A549 (cell line): ENCODE data around the gene GNAS-AS1. TPM values are rescaled to one million over a fixed set of nuclear protein-coding genes. Genes with fewer than 3 reads are reported as not detected.

Experiments used
- ATAC-seq, 2 experiments: fragments of 200-7000 bp in 1 of 2; fragments of >200 bp in 1 of 2; cut with Nextera tagmentation in 1 of 2; cut with Tn5 transposase in 1 of 2; 3 replicates each; pipeline versions ENCODE4 v1.8.0 to v1.9.1; 2018 to 2020; ENCODE audit warnings: mild to moderate bottlenecking in 1 of 2, moderate library complexity in 1 of 2
- CTCF ChIA-PET: fragments of 300-600 bp; sonication (Branson Sonifier 250); formaldehyde crosslinking; extraction: SDS; loops from one replicate; lab custom pipeline; 2021; ENCODE audit warnings: antibody characterized with exemption, inconsistent platforms; lab: Yijun Ruan, JAX
- POLR2A ChIA-PET: fragments of 350-600 bp; formaldehyde crosslinking; extraction: SDS; loops from one replicate; lab custom pipeline; 2021; ENCODE audit warnings: antibody characterized with exemption, inconsistent platforms; lab: Yijun Ruan, JAX
- DNase-seq, 2 experiments: peaks; one replicate each; pipeline versions ENCODE4 v3.0.0 to v3.0.0-alpha.2; 2011 to 2016; ENCODE audit warnings: low read depth in 1 of 2, low spot score in 1 of 2
- FAIRE-seq: peaks from 2 replicates; lab custom pipeline; 2011; peaks lifted over from hg19 to GRCh38; lab: Jason Lieb, UNC
- H3K27ac ChIP-seq, 2 experiments: fragments of >200 bp; sonication (Bioruptor Twin); formaldehyde crosslinking; 3 replicates each; pipeline ENCODE4 v1.5.1; 2016 to 2017
- H3K4me1 ChIP-seq: fragments of >200 bp; sonication (Bioruptor Twin); formaldehyde crosslinking; 3 replicates; pipeline ENCODE4 v1.6.1; 2016
- H3K4me2 ChIP-seq: fragments of >200 bp; sonication (Bioruptor Twin); formaldehyde crosslinking; 3 replicates; pipeline ENCODE4 v1.6.1; 2016
- H3K4me3 ChIP-seq: fragments of >200 bp; sonication (Bioruptor Twin); formaldehyde crosslinking; 3 replicates; pipeline ENCODE4 v1.5.1; 2016
- H3K9me3 ChIP-seq: fragments of >200 bp; sonication (Bioruptor Twin); formaldehyde crosslinking; 3 replicates; pipeline ENCODE4 v1.6.1; 2016
- ATOH8 ChIP-seq: fragments of 250-450 bp; sonication (Bioruptor Pico); IDR thresholded peaks from 2 replicates; pipeline ENCODE4 v1.5.0; 2020; ENCODE audit warnings: low read depth, mild to moderate bottlenecking, moderate library complexity
- BCL3 ChIP-seq: fragments of >200 bp; sonication (Bioruptor Twin); formaldehyde crosslinking; IDR thresholded peaks from 3 replicates; pipeline ENCODE4 v1.6.1; 2016
- BHLHE40 ChIP-seq: IDR thresholded peaks from 2 replicates; pipeline ENCODE4 v1.6.1; 2012; ENCODE audit warnings: low read depth, low read length, inconsistent platforms
- CBX2 ChIP-seq: fragments of 200-600 bp; sonication (generic); IDR thresholded peaks from 2 replicates; pipeline ENCODE4 v1.6.1; 2016; ENCODE audit warnings: low read depth, mild to moderate bottlenecking, borderline replicate concordance
- CBX8 ChIP-seq: fragments of 200-600 bp; sonication (generic); IDR thresholded peaks from 2 replicates; pipeline ENCODE4 v1.6.1; 2016
- CEBPB ChIP-seq, 2 experiments: fragments of >200 bp in 1 of 2; sonication (Bioruptor Twin) in 1 of 2; formaldehyde crosslinking in 1 of 2; IDR thresholded peaks; 2 replicates each; pipeline ENCODE4 v1.6.1; 2012 to 2016
- EHF ChIP-seq: fragments of 250-450 bp; sonication (Bioruptor Pico); IDR thresholded peaks from 2 replicates; pipeline ENCODE4 v1.5.0; 2020; ENCODE audit warnings: mild to moderate bottlenecking
- FOSB ChIP-seq: fragments of 250-450 bp; sonication (Bioruptor Pico); IDR thresholded peaks from 2 replicates; pipeline ENCODE4 v1.5.0; 2020; ENCODE audit warnings: mild to moderate bottlenecking, moderate library complexity
- FOSL2 ChIP-seq, 2 experiments: fragments of 450-650 bp in 1 of 2; fragments of >200 bp in 1 of 2; sonication (Bioruptor Twin) in 1 of 2; formaldehyde crosslinking; IDR thresholded peaks; 2 replicates each; pipeline versions ENCODE4 v1.5.0 to v1.6.1; 2016 to 2020; ENCODE audit warnings: mild to moderate bottlenecking in 1 of 2, moderate library complexity in 1 of 2
- HDAC2 ChIP-seq: fragments of 200-600 bp; sonication (generic); IDR thresholded peaks from 2 replicates; pipeline ENCODE4 v1.6.1; 2016
- HES2 ChIP-seq: fragments of >200 bp; sonication (Bioruptor Twin); formaldehyde crosslinking; IDR thresholded peaks from 2 replicates; pipeline ENCODE4 v1.6.1; 2016
- HOXB13 ChIP-seq: fragments of 250-450 bp; sonication (Bioruptor Pico); IDR thresholded peaks from 2 replicates; pipeline ENCODE4 v1.5.0; 2020; ENCODE audit warnings: low read depth, mild to moderate bottlenecking, moderate library complexity
- JUN ChIP-seq, 2 experiments: fragments of >200 bp; sonication (Bioruptor Twin); formaldehyde crosslinking; IDR thresholded peaks; 2 replicates in 1 of 2; 3 replicates in 1 of 2; pipeline ENCODE4 v1.6.1; 2016 to 2017
- JUNB ChIP-seq: fragments of >200 bp; sonication (Bioruptor Twin); formaldehyde crosslinking; IDR thresholded peaks from 2 replicates; pipeline ENCODE4 v1.6.1; 2016
- KDM1A ChIP-seq: fragments of 200-600 bp; sonication (generic); IDR thresholded peaks from 2 replicates; pipeline ENCODE4 v1.6.1; 2016; ENCODE audit warnings: low read depth, mild to moderate bottlenecking
- KDM5A ChIP-seq: fragments of 200-600 bp; sonication (generic); IDR thresholded peaks from 2 replicates; pipeline ENCODE4 v1.6.1; 2016; ENCODE audit warnings: antibody characterized with exemption, mild to moderate bottlenecking
- MAZ ChIP-seq: fragments of 150-350 bp; IDR thresholded peaks from 2 replicates; pipeline ENCODE4 v1.6.1; 2014; ENCODE audit warnings: antibody characterized with exemption, low read depth, low read length, borderline replicate concordance
- MYC ChIP-seq: IDR thresholded peaks from 2 replicates; pipeline ENCODE4 v1.6.1; 2012; ENCODE audit warnings: mild to moderate bottlenecking, inconsistent platforms, low read length, improper control_type of control experiment, borderline replicate concordance
- NR3C1 ChIP-seq: fragments of >200 bp; sonication (Bioruptor Twin); formaldehyde crosslinking; IDR thresholded peaks from 3 replicates; pipeline ENCODE4 v1.6.1; 2017
- RAD21 ChIP-seq, 2 experiments: fragments of >200 bp in 1 of 2; sonication (Bioruptor Twin) in 1 of 2; formaldehyde crosslinking in 1 of 2; IDR thresholded peaks in 1 of 2; conservative IDR thresholded peaks in 1 of 2; 2 replicates in 1 of 2; 3 replicates in 1 of 2; pipeline ENCODE4 v1.6.1; 2012 to 2018; ENCODE audit warnings: inconsistent platforms in 1 of 2
- RARB ChIP-seq: fragments of 250-450 bp; sonication (Bioruptor Pico); IDR thresholded peaks from 2 replicates; pipeline ENCODE4 v1.8.0; 2021; ENCODE audit warnings: mild to moderate bottlenecking, moderate library complexity
- RCOR1 ChIP-seq: fragments of 150-350 bp; IDR thresholded peaks from 2 replicates; pipeline ENCODE4 v1.6.1; 2014; ENCODE audit warnings: antibody characterized with exemption, low read length, low read depth
- SREBF2 ChIP-seq: fragments of 450-650 bp; IDR thresholded peaks from 2 replicates; pipeline ENCODE4 v1.6.1; 2014; ENCODE audit warnings: mild to moderate bottlenecking, moderate library complexity
- TP53 ChIP-seq: fragments of 250-450 bp; sonication (Bioruptor Pico); IDR thresholded peaks from 2 replicates; pipeline ENCODE4 v1.5.0; 2021; ENCODE audit warnings: mild to moderate bottlenecking, moderate library complexity
- ZFP36 ChIP-seq: fragments of 450-650 bp; IDR thresholded peaks from 2 replicates; pipeline ENCODE4 v1.6.1; 2014; ENCODE audit warnings: borderline replicate concordance; ENCODE audit not compliant: partially characterized antibody
- WGBS: methylation state at CpG from one replicate; pipeline ENCODE4 v1.1.6; 2017; ENCODE audit errors: missing lambda C conversion rate; 5-methylcytosine and 5-hydroxymethylcytosine counted together
- polyA plus RNA-seq, 4 experiments: library from polyadenylated mRNA; depleted of rRNA in 3 of 4; stranded (reverse); fragments of >200 nt; fragmentation: RNase III in 1 of 4; extraction: RNeasy Plus Mini Kit Qiagen cat#74134 plus additional on column Dnase treatment in 1 of 4; gene quantifications; 2 replicates in 3 of 4; 3 replicates in 1 of 4; pipeline ENCODE4 v1.2.3, GENCODE V29; 2011 to 2017

Gene GNAS-AS1
- polyA plus RNA-seq, 2 of the 4 experiments (the other 2 are of a cell fraction), result not detected

- ChIA-PET CTCF (interaction anchor here (1.6 to 6.2 kb wide), 3 partner anchors 14 to 571 kb away, joined by 3 to 41 read pairs (median 7); no protein-coding TSS in a partner anchor), POLR2A (no interaction called here)
- 24% methylated on average over 3 of the region's 3 CpGs for WGBS
- no peak for DNase-seq
- no peak overlapping the region for H3K4me3 ChIP-seq
- H3K9me3 ChIP-seq, result no peaks in the 10 kb centered on the region
- H3K4me1 ChIP-seq, result no peaks in the 10 kb centered on the region
- no peak overlapping the region for H3K27ac ChIP-seq
- H3K4me2 ChIP-seq, result no peak overlapping the region
- no peak for FAIRE-seq
- ATAC-seq, result no peak
- TF ChIP-seq CEBPB (IDR thresholded peaks at IDR 0.05) (no peak), NR3C1 (no peak), JUNB (no peak), HDAC2 (no peak), ZFP36 (no peak), TP53 (CRISPR knock-in tag) (no peak), RAD21 (conservative IDR thresholded peaks at IDR 0.05 in 1 of 2, IDR thresholded peaks at IDR 0.05 in 1 of 2) (no peak), SREBF2 (no peak), BHLHE40 (no peak), CBX2 (no peak)
These were observed 34.3 kb upstream of the GNAS-AS1 start for GRCh38 chr20:58884966-58885365.

- Histone ChIP-seq H3K4me2 (no peak overlapping the region), H3K4me3 (no peak overlapping the region), H3K4me1 (no peaks in the 10 kb centered on the region), H3K27ac (no peak overlapping the region), H3K9me3 (no peaks in the 10 kb centered on the region)
- ATAC-seq (no peak), FAIRE-seq (no peak), DNase-seq (no peak)
- CTCF ChIA-PET, result interaction anchor here (1.2 to 6.2 kb wide), 5 partner anchors 13 to 521 kb away, joined by 3 to 41 read pairs (median 6); no protein-coding TSS in a partner anchor
- POLR2A ChIA-PET, result interaction anchor here (1.2 kb wide), 1 partner anchor 149 kb away, joined by 3 read pairs; the partner anchor contains the start of gene ATP5F1E
- TF ChIP-seq MYC (no peak), JUN (IDR thresholded peaks at IDR 0.05) (no peak), BCL3 (no peak), RARB (CRISPR knock-in tag) (no peak), KDM1A (no peak), MAZ (no peak), HOXB13 (CRISPR knock-in tag) (no peak), FOSB (CRISPR knock-in tag) (no peak), HES2 (no peak), EHF (no peak), ATOH8 (CRISPR knock-in tag) (no peak), CBX8 (no peak), KDM5A (no peak), RCOR1 (no peak), FOSL2 (IDR thresholded peaks at IDR 0.05) (no peak), FOSL2 (CRISPR knock-in tag; IDR thresholded peaks at IDR 0.05) (no peak)
- 76% methylated on average over 9 of the region's 9 CpGs for WGBS
These were observed 32.6 kb upstream of the GNAS-AS1 start for GRCh38 chr20:58883241-58883691.
